ENCODE results near the gene MB.

DNA sequence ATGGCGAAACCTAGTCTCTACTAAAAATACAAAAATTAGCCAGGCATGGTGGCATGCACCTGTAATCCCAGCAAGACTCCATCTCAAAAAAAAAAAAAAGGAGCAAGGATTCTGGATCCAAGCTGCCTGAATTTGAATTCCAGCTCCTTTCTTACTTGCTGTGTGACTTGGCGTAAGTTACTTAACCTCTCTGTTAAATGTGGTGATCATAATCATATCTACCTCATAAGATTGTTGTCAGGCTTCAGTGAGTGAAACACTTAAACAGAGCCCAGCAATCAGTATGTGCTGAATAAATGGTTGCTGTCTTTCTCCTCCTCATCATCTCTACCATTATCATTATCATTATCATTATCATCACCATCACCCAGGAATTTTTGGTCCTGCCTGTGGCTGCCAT, 2.7 kb downstream of the MB start:
- TF ChIP-seq POLR2A (IDR thresholded peaks at IDR 0.05) (no peak), EP300 (IDR thresholded peaks at IDR 0.05) (no peak)
- TF ChIP-seq, protein P1, sequence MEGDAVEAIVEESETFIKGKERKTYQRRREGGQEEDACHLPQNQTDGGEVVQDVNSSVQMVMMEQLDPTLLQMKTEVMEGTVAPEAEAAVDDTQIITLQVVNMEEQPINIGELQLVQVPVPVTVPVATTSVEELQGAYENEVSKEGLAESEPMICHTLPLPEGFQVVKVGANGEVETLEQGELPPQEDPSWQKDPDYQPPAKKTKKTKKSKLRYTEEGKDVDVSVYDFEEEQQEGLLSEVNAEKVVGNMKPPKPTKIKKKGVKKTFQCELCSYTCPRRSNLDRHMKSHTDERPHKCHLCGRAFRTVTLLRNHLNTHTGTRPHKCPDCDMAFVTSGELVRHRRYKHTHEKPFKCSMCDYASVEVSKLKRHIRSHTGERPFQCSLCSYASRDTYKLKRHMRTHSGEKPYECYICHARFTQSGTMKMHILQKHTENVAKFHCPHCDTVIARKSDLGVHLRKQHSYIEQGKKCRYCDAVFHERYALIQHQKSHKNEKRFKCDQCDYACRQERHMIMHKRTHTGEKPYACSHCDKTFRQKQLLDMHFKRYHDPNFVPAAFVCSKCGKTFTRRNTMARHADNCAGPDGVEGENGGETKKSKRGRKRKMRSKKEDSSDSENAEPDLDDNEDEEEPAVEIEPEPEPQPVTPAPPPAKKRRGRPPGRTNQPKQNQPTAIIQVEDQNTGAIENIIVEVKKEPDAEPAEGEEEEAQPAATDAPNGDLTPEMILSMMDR (IDR thresholded peaks at IDR 0.05): no peak
